ENCODE data around the gene SLMAP.

SLMAP gene

DNA sequence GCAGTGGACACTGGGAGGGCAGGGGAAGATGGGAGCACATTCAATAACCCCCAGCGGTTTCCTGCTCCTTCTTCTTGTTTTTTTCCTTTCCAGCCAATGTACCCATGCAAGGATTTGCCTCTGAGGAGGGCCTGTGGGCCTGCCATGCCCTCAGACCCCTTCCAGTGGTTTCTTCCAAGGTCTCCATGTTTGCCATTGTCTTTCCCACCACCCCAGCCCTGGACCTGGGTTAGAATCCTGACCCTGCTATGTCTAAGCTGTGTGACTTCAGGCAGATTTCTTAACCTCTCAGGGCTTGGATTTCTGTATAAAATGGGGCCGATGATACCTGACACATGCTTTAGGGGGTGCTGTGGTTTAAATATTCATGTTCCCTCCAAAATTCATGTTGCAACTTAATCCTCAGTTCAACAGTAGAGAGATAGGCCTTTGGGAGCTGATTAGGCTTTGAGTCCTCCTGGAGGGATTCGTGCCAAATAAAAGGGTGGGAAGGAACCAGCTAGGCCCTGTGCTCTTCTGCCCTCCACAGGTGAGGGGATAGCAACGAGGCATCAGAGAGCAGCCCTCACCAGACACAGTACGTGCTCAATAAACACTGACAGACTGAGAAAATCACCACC is 205.8 kb downstream of the SLMAP start:
- DNase-seq (ENCODE audit: low read depth in 2 of 2): no peak

DNA sequence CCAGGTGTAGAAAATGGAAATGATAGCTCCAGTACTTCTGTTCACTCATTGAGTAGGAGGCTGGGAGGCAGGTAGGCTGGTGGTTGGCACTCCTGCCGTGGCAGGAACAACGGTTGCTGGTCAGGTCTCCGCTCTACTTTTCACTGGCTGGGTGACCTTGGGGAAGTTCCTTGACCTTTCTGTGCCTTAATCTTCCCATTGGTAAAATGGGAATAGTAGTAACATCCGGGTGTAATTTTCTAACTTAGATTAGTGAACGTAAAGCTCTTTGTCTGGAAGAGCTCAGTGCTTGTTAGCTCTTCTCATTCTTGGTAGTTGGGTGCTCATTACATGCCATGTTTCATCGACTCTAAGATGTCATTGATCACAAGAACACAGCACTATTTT is 206.3 kb downstream of the SLMAP start:
- no peak for DNase-seq (ENCODE audit: low read depth in 2 of 2)

- no peak for DNase-seq (ENCODE audit: low read depth in 2 of 2)
Observed at GRCh38 chr3:57963811-57964346, 207.8 kb downstream of the SLMAP start.

DNA sequence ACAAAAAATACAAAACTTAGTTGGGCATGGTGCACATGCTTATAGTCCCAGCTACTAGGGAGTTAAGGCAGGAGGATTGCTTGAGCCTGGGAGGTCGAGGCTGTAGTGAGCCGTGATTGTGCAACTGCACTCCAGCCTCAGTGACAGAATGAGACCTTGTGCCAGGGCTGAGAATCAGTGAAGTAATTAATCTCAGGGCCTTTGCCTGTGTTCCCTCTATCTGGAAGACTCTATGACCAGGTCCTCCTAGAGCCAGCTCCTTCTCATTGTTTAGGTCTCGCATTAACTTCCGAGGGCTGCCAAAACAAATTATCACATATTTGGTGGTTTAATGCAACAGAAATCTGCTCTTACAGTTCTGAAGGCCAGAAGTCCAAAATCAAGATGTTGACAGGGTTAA is 210.7 kb downstream of the SLMAP start:
- DNase-seq (ENCODE audit: low read depth in 2 of 2): no peak

GRCh38 chr3:57967590-57967989 is 211.5 kb downstream of the SLMAP start:
- DNase-seq (ENCODE audit: low read depth in 2 of 2): no peak

- DNase-seq (ENCODE audit: low read depth in 2 of 2): no peak
Observed at GRCh38 chr3:57968501-57968900, 212.4 kb downstream of the SLMAP start.

DNA sequence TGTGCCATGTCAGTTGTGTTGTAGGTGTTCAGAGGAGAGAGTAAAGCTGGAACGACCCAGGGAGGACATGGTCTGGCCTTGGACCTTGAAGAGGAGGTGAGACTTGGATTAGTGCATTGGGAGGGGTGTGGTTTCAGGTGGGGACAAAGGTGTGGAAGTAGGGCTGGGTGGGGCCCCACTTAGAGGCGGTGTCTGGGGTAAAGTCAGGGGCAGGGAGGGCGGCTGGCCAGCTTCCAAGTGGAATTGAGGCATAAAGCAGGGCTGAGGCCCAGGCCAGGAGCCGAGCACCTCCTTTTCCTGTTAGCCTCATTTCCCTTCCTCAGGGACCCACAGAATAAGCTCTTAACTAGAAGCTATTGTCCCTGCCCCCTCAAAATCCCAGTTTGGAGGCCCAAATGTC is 215.9 kb downstream of the SLMAP start:
- no peak for DNase-seq (ENCODE audit: low read depth in 2 of 2)

DNA sequence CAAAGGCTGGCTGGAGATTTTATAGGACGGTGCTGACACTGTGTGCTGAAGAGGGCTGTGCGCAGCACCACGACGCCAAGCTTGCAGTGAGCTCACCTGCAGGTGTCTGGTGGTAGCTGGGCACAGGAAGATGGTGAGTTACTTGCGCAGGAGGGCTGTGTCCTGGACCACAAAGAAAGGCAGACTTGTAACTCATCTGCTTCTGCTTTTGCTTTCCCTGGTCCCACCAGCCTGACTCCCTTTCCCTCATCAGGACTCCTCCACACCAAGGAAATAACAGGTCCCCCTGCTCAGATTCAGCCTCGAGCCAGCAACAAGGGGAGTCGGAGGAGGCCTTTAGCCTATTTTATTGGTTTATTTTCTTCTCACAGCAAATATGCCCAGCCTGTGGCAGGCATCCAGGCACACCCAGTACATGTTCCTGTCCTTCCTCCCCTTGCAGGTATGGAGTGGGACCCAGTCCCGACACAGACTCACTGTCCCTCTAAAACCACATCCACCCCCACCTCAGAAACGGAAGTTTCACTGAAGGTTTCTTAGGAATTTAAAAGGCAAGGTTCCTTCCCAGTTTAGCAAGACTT is 216.5 kb downstream of the SLMAP start:
- DNase-seq (ENCODE audit: low read depth in 2 of 2): no peak

DNA sequence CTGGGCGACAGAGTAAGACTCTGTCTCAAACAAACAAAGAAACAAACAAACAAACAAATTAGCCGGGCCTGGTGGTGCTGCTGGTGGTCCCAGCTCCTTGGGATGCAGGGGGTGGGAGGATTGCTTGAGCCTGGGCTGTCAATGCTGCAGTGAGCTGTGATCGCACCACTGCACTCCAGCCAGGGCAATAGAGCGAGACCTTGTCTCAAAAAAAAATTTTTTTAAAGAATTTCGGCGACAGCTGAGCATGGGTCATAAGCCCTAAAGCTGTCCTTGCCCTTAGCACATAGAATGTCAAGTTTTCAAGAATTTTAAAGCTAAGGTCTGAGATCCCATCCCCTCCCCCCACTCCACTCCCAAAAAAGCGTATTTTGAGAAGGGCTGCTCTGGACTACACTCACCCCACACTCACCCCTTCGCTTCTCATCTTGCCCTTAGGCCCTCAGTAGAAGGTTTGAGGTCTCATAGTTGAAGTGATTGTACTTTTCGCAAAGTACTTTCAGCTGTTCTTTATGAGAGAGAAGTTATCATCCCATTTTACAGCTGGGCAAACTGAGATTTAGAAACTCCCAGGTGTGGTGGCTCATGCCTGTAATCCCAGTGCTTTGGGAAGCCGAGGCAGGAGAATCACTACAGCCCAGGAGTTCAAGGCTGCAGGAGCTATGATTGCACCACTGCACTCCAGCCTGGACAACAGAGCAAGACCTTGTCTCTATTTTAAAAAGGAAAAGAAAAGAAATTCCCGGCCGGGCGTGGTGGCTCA is 217.8 kb downstream of the SLMAP start:
- DNase-seq (ENCODE audit: low read depth in 2 of 2): no peak

GRCh38 chr3:57974796-57975388 is 218.8 kb downstream of the SLMAP start:
- DNase-seq (ENCODE audit: low read depth in 2 of 2): no peak

GRCh38 chr3:57977818-57978235 is 221.7 kb downstream of the SLMAP start:
- no peak for DNase-seq (ENCODE audit: low read depth in 2 of 2)

DNA sequence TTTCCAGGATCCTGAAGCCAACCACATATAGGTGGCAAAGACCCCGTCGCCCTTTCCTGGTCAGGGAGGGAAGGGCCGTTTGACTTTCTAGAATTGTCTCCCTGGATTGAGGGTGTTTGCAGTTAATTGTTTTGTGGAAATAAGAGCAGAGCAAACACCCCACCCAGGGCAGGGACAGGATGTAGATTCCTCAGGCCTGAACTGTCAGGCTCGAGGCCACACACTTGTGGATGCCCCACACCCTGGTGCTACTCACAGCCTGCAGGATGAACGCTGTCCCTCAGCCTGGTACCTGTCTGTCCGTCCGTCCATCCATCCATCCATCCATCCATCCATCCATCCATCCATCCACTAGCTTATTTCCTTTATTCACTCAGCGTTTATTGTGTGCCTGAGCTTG is 222.2 kb downstream of the SLMAP start:
- no peak for DNase-seq (ENCODE audit: low read depth in 2 of 2)
